ENCODE results near the gene SYT12.
"Not testable (repeated sequence)": the region's sequence is repeated elsewhere in the genome, so short reads cannot be mapped to it uniquely, and the experiment has no call there.

The SYT12 gene

DNA sequence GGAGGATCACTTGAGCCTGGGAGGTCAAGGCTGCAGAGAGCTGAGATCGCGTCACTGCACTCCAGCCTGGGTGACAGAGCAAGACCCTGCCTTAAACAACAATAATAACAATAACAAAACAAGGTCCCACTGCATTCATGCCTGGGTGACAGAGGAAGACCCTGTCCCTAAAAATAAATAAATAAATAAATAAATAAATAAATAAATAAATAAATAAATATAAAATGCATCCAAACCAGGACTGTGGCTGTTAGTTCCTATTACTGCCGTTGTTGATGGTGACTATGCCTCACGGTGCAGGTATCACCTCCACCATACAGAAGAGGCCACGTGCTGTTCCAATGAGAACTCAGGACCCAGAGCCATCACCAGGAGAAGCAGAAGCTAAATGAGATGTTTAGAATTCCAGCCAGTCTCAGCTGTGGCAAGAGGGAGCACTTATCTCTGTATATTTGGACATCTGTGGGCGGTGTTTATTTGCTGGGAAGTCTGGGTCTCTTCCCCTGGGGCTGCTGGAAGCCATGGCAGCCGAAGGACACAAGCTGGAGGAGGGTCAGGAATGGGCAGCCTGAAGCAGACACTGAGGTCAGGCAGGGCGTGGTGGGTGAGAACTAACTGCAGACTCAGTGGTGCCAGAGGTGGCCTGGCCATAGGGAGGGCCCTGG lies 26.2 kb upstream of the SYT12 start:
- DNase-seq (ENCODE audit: low read depth) = no peak

DNA sequence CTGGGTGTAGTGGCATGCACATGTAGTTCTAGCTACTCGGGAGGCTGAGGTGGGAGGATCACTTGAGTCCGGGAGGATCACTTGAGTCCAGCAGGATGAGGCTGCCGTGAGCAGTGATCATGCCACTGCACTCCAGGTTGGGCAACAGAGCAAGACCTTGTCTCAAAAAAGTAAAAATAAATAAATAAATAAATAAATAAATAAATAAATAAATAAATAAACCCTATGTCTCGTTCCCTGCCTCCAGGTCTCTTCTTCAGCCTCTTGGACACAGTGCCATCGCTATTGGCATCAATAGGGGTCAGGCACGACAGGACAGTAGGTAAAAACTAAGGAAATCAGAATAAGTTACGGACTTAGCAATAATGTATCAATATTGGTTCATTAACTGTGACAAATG lies 23.4 kb upstream of the SYT12 start:
- DNase-seq (ENCODE audit: low read depth) = no peak

DNA sequence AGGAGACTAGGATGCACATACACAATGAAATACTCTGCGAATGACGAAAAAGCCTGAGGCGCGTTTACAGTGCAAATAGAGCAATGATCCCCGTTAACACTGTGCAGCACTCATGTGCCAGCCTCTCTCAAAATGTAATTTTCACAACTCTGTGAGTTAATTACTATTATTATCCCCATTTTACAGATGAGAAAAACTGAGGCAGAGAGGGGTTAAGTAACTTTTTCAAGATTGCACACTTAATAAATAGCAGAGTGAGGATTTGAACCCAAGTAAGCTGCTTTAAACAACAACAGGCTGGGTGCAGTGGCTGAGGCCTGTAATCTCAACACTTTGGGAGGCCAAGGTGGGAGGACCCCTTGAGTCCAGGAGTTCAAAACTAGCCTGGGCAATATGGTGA lies 21.6 kb upstream of the SYT12 start:
- no peak for DNase-seq (ENCODE audit: low read depth)

DNA sequence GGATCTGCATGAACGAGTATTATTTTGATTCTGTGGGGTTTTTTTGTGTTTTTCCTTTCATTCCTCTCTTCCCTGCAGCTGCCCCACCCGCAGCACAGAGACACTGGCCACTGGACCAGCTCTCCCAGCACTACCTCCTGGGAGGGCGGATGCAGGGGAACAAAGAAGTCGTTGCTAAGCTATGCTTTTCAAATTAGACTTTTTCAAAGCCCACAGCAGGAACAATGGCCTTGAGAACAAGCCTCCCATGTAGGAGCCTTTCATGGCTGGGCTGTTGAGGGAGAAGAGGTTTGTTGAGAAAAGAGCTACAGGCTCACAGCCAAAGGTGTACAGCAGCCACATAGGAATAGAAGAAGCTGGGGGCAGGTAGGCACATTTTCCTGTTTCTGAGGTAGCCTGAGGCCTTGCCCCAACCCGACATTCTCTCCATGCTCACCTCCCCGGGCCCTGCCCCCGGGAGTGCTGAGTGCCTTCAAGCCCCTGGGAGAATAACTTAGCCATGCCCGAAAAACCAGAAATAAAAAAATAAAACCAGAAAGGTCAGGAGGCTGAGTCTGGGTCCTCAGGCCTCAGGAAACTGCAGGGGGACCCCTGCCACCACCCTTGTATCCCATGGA lies 20.5 kb upstream of the SYT12 start:
- DNase-seq (ENCODE audit: low read depth) = no peak

DNA sequence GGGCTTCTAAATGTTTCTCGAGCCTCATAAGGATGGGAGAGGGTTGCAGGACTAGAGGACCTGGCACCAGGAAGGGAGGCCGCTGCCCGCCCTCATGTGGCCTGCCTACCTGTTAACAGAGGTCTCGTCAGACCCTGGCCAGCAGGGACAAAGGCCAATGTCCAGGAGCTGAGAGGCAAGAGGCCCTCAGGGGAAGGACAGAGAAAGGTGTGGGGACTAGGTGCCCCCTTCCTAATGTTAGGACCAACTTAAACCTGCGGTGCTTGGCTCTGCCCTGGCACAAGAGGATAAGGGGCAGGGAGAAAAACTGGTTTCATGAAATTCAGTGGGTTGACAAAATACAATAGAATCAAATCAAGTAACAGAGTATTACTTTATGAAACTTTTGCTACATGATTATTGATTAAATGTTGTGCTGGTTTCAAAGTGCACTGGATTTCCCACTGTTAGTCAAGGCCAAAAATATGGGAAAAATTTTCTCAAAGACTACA lies 20.0 kb upstream of the SYT12 start:
- no peak for DNase-seq (ENCODE audit: low read depth)

DNA sequence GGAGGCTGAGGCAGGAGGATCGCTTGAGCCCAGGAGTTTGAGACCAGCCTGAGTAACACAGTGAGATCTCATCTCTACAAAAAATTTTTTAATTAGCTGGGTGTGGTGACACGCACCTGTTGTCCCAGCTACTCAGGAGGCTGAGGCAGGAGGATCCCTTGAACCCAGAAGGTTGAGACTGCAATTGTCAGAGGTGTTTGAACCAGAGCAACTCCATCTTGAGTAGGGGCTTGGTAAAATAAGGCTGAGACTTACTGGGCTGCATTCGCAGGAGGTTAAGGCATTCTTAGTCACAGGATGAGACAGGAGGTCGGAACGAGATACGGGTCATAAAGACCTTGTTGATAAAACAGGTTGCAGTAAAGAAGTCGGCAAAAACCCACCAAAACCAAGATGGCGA lies 17.7 kb upstream of the SYT12 start:
- not testable (repeated sequence) for DNase-seq (ENCODE audit: low read depth)

DNA sequence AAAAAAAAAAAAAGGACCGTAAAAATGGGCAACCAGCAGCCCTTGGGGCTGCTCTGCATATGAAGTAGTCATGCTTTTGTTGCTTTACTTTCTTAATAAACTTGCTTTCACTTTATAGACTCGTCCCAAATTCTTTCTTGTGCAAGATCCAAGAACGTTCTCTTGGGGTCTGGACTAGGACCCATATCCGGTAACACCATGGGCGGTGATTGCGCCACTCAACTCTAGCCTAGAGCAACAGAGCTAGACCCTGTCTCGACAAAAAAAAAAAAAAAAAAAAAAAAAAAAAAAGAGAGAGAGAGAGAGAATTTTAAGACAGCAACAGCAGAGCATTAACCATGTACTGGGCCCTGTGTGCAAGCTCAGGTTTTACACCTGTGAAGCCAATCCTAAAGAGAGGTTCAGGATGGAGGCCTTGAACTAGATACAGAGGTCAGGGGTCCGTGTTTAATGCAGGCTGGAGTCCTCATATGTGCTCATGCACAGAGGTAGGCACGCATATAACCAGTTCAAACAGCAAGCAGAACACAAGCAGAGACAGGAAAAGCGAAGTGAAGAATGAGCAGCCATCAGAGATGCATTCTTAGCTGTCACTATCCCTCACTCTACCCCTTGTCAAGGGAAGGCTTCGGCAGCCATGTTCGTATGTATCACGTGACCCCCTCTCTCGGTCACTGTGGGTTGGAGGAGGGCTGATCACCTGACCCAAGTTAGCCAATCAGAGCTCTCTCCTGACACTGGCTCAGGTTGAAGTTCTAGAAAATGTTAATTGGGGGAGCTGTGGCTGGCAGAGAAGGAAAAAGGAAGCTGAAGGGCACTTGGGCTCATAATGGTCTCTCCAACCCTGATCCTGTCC lies 16.7 kb upstream of the SYT12 start:
- DNase-seq (ENCODE audit: low read depth) = no peak

DNA sequence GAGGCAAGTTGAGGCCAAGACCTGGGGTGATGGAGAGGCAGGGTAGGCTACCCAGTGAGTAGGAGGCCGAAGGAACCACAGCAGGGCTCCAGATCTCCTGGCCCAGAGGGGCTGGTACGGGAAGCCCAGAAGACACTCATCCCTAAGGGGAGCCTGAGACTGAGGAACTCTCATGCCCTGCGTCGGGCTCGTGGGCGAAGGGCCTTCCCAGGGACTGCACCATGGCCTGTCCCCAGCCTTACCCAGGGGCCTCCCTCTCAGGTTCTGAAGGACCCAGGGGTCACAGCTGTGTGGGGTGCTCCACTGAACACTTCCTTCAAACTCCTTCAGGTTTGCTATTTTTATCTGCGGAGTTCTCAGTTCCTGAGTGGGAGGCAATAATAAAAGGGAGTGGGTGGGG lies 15.8 kb upstream of the SYT12 start:
- no peak for DNase-seq (ENCODE audit: low read depth)

DNA sequence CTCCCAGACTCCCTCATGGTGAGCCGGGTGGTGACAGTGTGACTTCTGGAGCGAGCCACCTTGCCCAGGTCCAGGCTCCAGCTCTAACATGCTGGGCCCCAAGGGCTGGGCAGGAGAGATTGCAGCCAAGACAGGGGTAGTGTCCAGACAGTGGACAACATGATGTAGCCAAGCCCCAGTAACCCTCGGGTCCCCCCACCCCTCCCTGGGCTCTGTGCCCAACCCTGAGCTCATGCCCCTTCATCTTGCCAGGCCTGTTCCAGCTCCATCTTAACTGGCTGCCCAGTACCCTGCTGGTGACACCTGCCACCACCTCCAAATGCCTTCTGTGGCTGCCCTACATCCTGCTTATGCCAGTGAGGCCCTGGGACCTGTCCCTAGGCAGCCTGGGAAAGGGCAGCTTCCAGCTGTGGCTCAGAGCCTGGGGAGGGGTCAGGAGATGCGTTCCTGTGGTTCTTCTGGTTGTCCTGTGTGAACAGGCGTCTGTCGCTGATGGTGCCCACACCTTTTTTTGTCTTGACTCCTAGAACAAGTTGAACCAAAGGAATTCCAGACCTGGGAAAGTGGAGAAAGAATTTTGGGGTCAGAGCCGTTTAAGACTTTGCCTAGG lies 12.5 kb upstream of the SYT12 start:
- no peak for DNase-seq (ENCODE audit: low read depth)

DNA sequence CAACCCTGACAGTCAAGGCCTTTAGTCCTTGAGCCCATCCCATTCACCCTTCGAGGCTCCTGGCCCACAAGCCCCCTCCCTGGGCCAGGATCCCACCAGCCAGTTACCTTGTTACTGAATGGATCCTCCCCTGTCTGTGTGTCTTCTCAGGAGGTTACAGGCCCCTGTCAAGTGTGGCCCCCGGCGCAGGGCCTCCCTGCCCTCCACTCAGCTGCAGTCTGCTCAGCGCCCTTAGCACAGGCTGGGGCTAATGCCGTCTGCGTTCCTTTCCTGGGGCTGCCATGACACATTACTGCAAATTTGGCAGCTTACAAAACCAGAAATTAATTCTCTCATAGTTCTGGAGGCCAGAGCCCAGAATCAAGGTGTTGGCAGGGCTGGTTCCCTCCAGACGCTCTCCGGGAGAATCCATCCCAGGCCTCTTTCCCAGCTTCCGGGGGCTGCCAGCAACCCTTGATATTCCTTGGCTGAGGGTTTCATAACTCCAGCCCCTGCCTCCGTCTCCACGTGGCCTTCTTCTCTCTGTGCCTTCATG lies 9.4 kb upstream of the SYT12 start:
- no peak for DNase-seq (ENCODE audit: low read depth)

DNA sequence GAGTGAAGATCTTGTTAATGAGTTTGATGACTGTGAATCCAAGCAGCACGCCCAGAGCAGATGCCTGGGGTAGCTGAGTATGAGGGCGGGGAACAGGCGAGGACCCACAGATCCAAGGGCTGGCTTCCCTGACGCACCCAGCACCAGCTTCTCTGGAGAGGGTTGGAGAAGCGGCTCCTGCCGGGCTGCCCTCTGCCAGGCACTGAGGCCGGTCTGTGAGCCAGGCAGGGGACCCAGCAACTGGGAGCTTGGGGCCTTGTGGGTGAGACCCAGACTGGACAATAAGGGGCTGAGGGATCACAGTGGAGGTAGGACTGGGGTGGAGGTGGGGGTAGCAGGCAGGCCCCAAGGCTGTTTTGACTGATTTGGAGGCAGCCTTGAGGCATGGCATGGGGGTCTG lies 8.6 kb upstream of the SYT12 start:
- no peak for DNase-seq (ENCODE audit: low read depth)

DNA sequence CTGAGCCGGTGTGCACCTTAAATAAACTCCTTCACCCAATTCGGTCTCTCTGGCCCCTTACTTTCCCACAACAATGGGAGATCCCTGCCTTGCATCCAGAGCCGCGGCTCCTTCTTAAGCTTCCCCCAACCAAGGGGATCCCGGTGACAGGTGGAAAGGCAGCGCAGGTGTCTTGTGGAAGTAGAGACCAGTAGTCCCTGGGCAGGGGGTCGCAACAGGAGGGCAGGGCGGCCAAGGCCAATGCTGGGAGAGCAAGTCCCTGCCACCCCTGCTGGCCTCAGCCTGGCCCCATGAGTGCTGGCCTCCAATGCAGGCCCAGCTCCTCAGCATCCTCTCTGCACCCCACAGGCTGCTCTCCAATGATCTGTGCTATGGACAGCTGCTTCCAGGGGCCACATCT lies 7.9 kb upstream of the SYT12 start:
- DNase-seq (ENCODE audit: low read depth) = no peak

DNA sequence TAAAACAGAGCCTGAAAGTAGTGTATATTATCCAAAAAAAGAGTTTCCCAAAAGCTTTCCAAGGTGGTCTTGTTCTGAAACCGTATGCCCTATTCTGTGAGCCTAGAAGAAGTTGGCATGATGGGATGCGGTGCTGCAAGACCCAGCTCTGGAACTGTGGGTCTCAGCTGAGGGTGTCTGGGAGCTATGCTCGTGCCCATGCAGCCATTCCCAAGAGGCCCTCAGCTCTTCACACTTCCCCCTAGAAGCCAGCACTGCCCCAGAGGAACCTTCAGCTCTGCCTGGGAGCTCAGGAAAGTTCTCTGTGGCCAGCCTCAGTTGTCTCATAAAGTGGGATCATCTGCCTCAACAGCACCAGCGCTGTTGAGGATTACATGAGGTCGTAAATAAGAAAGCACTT lies 6.4 kb upstream of the SYT12 start:
- no peak for DNase-seq (ENCODE audit: low read depth)

DNA sequence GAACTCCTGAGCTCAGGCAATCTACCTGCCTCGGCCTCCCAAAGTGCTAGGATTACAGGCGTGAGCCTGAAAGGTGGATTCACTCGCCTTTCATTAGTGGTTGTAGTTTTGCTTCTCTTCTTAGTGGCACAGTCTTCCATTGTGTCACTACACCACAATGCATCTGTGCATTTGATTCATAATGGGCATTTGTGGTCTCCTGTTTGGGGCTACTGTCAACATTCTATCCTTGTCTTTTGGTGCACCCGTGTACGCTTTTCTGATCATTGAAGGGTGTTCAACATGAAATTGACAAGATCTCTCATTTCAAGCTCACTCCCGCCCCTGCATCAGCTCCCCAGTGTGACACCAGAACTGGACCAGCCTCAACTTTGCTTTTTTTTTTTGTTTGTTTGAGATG lies 2.0 kb upstream of the SYT12 start:
- no peak for DNase-seq (ENCODE audit: low read depth)

DNA sequence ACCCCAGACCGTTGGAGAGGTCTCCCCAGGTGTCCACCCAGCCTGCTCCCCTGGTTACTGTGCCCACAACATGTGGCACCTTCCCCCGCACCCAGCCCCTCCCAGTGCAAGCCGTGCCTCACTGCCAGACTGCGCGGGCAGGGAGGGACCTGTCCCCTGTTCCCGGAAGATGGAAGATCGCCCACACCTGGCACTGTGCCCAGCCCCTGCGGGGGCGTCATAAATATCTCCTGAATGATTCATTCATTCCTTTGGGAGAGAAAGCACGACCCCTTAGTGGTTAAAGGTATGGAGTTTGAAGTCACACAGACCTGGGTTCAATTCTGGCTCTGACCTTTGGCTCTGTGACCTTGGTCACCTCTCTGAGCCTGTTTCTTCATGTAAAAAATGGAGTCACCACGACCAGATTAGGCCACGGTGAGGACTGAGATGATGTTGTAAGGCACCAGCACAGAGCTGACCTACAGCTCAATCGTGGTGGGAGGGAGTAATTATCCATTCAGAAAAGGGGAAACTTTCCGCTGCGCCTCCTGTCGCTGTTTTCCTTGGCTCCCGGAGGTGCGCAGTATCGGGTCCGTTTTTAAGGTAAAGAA lies 497 bp upstream of the SYT12 start:
- DNase-seq (ENCODE audit: low read depth) = no peak

DNA sequence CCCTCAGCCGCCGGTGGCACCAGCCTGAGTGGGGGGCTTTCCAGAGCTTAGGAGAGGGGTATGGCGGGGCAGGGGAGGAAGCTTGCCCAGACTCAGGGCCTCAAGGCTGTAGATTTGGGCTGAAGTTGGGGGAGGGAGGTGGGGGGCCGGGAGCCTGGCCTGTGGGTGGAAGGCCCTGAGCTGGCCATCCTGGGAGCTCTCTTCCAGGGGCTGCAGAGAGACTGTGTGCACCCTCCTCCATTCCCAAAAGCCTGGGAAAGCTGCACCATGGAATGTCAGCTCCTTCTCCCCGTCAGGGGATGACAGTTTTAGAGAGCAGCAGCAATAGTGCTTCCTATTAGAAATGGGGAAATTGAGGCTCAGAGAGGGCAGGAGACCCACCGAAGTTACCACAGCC lies 1.0 kb downstream of the SYT12 start:
- DNase-seq (ENCODE audit: low read depth) = no peak

DNA sequence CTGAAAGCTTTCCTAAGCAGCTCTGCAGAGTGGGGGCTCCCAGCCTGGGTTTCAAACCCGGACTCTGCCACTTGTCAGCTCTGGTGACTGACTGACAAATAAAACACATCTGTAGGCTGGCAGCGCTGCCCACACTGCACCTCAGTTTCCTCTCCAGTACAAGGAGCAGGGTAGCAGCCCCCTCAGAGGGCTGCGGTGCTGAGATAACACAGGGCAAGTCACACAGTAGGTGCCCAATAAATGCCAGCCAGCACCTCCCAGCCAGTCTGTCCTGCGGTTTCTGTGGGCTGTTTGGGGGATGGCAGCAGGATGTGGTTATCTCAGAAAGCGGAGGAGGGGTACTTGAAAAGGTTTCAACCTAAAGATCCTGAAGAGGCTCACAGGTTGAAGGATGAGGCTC lies 1.5 kb downstream of the SYT12 start:
- DNase-seq (ENCODE audit: low read depth) = peak; percentile 9

DNA sequence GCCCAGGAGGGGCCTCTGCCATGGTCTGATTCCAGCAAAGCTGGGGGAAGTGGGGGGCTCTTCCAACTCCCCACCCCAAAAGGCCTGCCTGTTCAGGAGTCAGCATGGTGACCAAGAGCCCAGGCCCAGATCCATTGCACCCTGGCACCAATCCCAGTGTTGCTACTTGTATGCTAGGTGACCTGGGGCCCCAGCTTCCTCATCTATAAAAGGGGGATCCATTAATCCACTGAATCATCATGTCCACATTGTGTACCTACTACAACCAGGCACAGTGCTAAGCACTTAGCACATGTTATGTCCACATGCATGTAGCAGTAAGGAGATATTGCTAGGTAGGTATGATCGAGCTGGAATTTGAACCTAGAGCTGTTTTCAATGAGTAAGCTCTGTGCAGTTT lies 2.0 kb downstream of the SYT12 start:
- no peak for DNase-seq (ENCODE audit: low read depth)

DNA sequence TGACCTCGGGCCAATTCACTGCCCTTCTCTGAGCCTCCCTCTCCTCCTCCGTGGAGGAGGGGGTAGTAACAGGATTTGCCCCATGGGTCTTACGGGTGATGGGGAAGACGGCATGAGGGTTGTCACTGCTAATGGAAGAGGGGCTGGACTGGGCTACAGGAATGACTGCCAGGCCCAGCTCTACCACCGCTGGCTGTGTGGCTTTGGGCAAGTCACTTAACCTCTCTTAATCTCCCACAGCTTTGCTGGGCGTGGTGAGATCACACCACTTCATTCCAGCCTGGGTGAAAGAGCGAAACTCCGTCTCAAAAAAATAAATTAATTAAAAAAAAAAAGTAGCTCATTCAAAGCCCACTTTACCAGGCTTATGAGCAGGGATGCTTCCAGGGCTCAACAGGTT lies 2.8 kb downstream of the SYT12 start:
- no peak for DNase-seq (ENCODE audit: low read depth)

DNA sequence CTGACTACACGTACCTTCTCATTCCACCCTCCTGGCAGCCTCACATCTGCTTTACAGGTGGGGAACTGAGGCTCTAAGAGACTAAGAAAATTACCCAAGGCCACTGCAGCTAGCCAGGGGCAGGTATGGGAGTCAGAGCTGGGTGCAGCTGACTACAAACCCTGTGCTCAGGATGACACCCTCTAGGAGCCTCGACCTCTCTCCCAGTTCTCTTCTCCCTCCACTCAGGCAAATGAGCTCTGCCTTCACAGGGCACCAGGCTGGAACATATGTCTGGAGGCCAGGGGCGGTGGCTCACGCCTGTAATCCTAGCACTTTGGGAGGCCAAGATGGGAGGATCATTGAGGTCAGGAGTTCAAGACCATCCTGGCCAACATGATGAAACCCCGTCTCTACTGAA lies 4.0 kb downstream of the SYT12 start:
- no peak for DNase-seq (ENCODE audit: low read depth)

DNA sequence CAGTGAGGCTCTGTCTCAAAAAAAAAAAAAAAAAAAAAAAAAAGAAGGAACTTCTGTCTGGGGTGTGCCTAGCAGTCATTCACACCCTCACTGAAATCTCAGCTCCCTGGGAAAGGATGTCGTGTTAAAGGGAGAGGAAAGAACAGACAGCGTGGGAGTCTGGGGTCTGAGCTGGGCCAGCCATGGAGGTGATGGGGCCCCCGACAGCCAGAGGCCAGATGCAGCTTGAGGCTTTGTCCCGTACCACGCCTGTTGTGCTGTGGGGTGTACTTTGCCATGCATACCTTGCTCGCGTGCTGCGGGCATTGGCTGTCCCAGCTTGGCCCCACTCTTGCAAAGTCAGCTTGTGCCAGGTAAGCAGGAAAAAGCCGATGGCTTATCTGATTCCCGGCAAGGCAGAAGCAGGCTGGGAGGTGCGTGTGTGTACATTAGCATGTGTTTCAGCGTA lies 4.6 kb downstream of the SYT12 start:
- no peak for DNase-seq (ENCODE audit: low read depth)

DNA sequence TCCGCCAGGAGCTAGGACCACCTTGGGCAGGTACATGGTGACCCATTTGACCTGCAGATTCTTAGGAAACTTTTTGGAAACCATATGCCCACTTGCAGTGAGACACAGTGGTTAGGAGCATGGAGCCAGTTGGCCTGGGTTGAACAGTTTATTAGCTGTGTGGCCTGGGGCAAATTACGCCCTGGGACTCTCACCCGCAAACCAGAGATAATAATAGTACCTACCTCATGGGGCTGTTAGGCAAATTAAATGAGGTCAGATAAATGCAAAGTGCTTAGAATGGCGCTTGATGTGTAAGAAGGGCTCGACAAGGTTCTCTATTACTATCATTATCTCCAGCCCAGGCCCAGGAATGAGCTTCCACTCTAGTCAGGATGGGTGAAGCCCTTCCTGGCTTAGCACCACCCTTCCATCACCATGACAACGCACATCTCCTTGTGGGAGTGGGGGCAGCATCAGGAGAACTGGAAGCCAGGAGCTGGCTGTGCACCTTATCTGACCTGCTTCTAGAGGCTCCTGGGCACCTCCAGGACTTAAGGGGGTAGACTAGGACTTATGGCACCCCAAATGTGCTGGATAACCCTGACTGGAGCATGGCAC lies 5.1 kb downstream of the SYT12 start:
- DNase-seq (ENCODE audit: low read depth) = no peak

All from T follicular helper cell (primary cell).